Measurements from ENCODE around the gene NEK1.

DNA sequence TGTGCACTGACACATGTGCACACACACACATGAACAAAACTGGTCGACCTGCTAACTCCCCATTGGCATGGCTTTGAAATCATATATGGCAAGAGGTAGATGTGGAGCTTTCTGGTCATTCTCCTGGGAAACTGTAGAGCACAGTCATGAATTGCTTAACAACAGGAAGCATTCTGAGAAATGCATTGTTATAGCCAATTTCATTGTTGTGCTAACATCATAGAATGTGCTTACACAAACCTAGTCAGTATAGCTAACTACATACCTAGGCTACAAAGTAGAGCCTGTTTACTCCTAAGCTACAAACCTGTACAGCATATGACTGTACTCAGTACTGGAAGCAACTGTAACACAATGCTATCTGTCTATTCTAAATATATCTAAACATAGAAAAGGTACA lies 207.4 kb downstream of the NEK1 start:
- TF ChIP-seq, protein P1, sequence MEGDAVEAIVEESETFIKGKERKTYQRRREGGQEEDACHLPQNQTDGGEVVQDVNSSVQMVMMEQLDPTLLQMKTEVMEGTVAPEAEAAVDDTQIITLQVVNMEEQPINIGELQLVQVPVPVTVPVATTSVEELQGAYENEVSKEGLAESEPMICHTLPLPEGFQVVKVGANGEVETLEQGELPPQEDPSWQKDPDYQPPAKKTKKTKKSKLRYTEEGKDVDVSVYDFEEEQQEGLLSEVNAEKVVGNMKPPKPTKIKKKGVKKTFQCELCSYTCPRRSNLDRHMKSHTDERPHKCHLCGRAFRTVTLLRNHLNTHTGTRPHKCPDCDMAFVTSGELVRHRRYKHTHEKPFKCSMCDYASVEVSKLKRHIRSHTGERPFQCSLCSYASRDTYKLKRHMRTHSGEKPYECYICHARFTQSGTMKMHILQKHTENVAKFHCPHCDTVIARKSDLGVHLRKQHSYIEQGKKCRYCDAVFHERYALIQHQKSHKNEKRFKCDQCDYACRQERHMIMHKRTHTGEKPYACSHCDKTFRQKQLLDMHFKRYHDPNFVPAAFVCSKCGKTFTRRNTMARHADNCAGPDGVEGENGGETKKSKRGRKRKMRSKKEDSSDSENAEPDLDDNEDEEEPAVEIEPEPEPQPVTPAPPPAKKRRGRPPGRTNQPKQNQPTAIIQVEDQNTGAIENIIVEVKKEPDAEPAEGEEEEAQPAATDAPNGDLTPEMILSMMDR (IDR thresholded peaks at IDR 0.05), result no peak
- no peak for TF ChIP-seq EP300 (IDR thresholded peaks at IDR 0.05)
- TF ChIP-seq POLR2A (IDR thresholded peaks at IDR 0.05), result no peak
